A204.1 (cell line): ENCODE data around the gene C22orf23.

Experiments
- FAIRE-seq: peaks from 2 replicates; lab custom pipeline; 2012; peaks lifted over from hg19 to GRCh38; lab: Jason Lieb, UNC

The C22orf23 gene

DNA sequence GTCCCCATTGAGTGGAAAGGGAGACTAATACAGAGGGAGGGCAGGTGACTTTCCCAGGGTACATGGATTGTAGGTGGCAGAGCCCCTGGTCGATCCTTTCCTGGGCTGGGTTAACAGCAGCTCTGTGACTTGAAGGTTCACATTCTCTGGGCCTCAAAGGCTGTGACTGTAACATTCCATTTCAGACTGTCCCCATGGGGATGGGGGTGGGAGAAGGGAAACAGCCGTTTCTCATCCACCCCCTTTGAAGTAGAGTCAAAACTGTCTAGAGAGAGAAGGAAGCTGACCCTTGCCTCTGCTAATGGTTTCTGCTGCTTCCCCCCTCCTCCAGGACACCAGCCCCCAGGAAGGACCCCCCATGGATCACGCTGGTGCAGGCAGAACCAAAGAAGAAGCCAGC lies 28.1 kb downstream of the C22orf23 start:
- no peak for FAIRE-seq

DNA sequence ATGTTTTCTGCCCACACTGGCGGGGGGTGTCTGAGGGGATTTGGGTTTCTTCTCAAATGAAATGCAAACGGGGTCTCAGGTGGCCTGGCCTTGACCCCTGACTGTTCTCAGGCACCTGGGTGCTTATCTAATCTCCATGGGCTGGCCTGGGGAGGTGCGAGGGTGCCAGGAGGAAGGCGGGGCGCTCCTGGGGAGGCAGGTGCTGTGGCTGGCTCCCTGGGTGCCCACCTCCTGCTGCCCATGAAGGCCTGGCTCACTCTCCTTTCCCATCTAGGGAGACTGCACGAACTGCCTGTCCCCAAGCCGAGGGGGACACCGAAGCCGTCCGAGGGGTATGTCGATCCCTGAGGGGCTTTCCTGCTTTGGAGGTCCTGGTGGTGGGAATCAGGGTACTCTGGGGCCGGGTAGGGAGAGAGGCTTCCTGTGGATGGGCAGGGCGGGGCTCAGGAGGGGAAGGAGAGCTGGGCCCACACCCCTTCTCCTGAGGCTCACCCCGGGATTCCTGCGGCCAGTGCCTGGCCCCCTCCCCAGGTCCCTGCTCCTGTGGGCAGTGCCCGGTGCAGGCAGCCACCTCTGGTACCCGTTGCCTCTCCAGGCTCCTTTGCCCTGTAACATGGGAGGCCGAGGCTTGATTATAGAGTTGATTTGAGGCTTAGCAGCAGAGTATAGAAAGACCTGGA lies 28.9 kb downstream of the C22orf23 start:
- no peak for FAIRE-seq

DNA sequence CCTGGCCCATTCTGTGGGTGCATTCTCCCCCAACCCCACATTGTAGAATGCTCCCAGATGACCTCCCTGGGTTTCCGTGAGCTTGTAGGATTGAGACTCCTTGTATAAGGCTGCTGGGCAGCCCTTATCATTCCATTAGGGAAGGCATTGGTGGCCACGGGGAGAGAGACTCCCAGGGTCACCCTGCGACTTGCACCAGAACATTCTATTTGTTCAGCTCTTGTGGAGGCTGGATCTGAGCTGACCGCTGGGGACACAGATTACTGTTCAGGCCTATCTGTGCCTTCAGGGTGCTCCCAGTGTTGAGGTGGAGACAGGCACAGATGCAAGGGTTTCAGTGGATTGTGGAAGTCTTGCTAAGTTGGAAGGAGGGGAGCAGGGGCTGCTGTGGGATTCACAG lies 29.5 kb downstream of the C22orf23 start:
- no peak for FAIRE-seq

- FAIRE-seq: no peak
These were observed 31.2 kb downstream of the C22orf23 start for GRCh38 chr22:37922191-37922590.

DNA sequence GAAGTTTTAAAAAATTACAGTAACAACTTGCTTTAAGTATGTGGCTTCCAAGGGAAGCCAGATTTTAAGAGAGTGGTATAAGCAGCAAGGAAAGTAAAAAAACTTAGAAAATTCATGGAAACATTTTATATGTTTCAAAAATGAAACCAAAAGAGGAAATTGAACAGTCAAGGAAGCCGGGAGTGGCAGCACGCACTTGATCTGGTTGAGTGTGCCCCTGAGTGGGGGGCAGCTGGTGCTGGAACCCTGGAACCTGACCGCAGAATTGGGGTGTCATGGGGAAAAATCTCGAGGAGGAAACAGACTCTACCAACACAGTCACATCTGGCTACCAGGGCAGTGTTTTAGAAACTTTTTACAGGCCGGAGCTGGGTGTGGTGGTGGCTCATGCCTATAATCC lies 33.3 kb downstream of the C22orf23 start:
- no peak for FAIRE-seq

GRCh38 chr22:37918580-37919270 lies 34.7 kb downstream of the C22orf23 start:
- no peak for FAIRE-seq

DNA sequence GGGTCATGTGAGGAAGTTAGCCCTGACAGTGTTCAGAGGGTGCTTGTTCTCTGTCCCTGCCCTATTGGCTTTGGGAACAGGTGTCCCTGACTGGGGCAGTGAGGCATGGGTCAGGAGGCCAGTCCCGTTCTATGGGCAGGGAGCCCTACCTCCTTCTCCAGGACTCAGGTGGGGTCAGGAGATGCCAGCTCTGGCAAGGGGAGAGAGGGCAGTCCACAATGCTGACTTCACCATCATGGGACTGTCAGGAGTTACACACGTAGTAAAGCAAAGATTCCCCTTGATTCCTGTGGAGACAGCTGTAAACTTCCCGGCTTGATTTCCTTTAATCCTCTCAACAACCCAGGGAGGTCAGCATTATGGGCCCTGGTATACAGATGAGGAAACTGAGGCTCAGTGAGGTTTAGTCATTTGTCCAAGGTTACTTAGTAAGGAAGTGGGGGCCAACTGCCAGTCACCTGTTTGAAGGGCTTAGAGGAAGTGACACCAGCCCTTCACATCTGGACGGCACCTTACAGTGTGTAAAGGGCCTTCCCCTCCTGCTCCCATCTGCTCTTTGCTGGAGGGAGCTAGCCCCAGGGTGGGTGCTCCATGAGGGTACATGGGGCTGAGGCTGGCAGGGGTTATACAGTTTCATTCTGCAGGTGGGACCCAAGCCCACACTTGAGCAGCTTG lies 35.4 kb downstream of the C22orf23 start:
- FAIRE-seq: no peak

DNA sequence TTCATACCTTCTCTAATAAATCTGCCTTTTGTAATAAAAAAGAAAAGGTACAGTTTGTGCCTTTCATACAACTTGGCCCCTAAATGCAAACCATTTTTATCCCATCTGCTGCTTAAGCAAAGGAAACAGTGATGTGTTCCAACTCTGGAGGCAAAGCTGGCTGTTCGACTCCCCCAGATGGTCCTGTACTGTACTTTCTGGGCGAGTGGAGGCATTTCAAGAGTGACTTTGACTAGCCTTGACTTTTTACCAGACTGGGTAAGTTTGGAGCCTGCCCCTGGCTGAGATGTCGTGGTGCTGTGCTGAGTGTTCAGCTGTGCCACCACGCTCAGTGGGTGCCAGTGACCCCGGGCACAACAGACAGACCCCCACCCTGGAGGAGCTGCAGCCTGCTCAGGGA lies 37.1 kb downstream of the C22orf23 start:
- FAIRE-seq: no peak

- FAIRE-seq: no peak
These were observed 40.1 kb downstream of the C22orf23 start for GRCh38 chr22:37913233-37913721.

DNA sequence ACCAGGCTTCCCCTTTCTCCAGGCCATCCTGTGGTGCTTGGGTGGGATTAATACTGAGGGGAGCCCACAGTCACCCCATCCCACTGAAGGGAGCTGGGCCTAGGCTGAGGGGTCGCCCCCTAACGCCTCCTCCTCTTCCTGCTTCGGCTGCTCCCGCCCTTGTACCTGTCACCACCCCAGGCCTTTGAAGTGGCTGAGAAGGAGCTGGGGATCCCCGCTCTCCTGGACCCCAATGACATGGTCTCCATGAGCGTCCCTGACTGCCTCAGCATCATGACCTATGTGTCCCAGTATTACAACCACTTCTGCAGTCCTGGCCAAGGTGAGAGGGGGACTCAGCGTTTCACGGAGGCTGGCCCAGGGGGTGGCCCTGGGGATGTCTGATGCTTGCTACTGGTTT lies 41.2 kb downstream of the C22orf23 start:
- FAIRE-seq: no peak

GRCh38 chr22:37911697-37912096 lies 41.7 kb downstream of the C22orf23 start:
- FAIRE-seq: no peak

DNA sequence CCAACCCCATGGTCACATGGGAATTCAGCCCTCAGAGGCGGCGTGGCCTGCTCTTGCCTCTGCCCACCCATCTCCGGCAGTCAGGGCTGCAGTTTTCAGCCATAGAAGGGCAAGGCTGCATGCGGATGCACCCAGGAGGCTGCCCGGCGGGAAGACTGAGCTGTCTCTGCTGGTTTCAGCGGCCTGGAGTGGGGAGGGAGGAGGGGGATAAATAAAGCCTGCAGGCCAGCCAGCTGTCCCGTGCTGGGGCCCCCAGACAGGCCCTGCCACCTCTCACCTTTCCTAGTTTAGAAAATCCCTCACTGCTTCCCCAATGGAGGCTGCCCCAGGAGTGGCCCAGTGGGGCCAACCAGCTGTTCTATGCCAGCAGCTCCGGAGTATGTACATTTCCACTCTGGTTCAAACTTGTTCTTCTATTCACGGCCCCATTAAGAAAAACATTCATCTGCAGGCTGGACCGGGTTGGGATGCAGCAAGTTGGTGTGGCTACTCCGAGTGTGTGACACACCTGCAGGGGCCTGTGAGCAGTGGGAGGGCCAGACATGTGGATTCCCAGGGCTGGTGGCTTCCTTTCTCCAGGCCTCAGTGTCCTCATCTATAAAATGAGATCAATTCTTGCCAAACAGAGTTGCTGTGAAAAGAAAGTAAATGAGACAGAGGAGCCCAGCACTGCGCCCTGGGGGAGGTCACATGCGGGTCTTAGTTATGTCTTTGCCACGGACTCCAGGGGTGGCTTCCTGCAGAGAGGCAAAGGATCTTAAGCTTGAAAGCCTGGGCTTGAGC lies 42.3 kb downstream of the C22orf23 start:
- FAIRE-seq: no peak

DNA sequence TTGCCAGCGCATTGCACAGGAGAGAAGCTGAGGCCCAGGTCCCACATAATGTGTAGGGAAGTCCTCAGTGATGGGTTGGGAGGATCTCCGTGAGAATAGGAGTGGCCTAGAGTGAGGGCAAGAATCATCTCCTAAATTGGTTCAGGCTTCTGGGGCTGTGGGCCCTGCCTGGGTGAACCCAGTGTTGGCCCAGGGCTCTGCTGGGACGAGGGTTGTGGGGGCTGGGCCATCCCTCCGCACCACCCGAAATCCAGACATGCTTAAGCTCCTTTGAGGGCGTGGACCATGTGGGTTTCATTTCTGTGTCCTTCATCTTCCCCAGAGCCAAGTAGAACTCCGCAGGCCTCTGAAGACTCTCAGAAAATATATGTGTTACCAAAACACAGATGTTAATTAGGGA lies 43.6 kb downstream of the C22orf23 start:
- no peak for FAIRE-seq

GRCh38 chr22:37907036-37907954 lies 46.1 kb downstream of the C22orf23 start:
- FAIRE-seq: no peak

DNA sequence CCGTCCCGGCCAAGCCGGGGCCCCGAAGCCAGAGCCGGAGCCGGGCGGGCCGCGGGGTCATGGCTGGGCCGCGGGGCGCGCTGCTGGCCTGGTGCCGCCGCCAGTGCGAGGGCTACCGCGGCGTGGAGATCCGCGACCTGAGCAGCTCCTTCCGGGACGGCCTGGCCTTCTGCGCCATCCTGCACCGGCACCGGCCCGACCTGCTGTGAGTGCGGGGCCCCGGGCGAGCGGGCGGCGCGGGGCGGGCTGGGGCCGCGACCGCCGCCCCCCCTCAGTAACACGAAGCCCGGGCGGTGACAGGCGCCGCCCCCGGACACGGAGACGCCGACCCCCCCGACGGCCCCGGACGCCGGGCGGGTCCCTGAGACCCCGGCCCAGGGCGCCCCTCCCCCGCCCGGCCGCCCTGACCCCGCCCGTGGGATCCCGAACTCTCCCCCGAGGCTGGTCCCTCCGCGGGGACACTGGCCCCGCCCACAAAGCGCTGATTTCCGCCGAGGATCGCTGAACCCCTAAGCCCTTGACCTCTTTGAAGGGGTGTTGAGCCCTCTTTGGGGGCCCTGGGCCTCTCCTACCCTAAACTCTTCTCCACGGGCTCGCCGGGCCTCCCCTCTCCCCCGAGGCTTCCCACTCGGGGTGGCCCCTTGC lies 46.9 kb downstream of the C22orf23 start:
- no peak for FAIRE-seq

DNA sequence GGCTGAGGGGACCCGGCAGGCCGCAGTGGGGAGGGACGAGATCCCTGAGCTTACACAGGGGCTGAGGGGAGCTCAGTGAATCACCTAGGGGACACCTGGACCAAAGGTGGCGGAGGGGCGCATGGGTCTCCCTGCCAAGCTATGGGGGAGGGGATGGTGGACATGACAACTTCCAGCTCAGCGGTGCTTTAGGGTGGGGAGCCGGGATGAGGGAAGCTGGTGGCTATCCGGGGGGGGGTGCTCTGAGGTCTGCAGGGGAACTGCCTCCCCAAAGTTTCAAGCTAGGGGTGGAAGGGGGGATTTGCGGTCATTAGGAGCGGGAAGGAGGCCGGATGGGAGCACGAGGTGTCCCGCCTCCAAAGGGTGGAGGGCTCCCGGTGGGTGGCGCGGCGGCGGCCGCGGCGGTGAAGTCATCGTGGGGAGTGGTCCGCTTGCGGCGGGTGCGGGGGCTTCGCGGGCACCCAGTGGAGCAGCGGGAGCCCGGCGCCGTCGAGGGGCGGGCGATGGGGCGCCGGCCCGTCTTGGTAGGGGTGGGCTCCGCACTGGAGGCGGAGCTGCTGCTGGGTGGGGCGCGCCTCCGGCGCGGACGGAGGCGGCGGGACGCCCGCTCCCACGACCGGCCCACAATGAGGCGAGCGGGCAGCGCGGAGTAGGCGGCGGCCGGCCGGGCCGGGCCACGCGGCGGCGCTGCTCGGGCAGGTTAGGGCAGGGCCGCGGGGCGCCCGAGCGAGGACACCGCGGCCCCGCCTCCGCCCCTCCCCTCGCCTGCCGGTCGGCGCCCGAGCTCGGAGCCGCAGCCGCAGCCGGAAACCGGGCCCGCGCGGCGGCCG lies 47.7 kb downstream of the C22orf23 start, which contains the start of gene MICALL1:
Gene MICALL1, plus strand, starts transcription at position 764 of the 830 bp plus-strand sequence. CDS start 126 bp downstream, outside the sequence.
- no peak for FAIRE-seq

GRCh38 chr22:37904572-37905533 lies 48.5 kb downstream of the C22orf23 start:
- FAIRE-seq: no peak

DNA sequence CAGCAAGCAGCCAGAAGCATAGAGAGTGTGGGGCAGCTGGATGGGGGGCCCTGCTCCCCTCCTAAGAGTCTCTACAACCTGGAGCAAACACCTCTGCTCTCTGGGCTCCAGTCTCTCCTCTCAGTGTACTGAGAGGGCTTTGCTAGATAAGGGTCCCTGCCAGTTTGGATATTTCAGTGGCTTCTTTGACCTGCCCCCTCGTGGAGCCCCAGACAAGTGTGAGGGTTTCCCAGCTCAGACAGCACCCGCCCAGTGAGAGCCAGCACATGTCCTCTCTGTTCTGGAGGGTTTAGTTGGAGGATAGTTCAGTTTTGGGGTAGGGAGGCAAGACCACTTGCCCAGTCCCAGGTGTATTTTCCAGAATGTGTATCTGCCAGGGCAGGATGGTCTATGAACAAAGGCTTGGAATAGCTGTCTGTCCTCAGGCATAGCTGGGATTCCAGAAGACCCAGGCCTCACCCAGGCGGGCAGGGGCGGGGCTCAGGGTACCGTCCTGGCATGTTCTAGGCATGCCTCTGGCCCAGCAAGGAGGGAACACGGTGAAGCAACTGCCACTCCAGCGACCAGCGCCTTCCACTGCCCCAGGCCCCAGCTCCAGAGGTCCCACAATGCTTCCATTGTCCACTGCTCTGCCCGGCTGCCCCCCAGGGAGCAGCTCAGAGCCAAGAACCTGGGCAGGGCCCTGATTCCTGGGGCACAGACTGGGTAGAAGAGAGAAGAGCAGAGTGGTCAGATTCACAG lies 54.8 kb downstream of the C22orf23 start:
- no peak for FAIRE-seq
